ENCODE results near the gene KRTAP1-4.
"Not testable (repeated sequence)": the region's sequence is repeated elsewhere in the genome, so short reads cannot be mapped to it uniquely, and the experiment has no call there.

KRTAP1-4 gene

GRCh38 chr17:41004397-41004796, 25.6 kb downstream of the KRTAP1-4 start:
- DNase-seq (ENCODE audit: low read depth in 2 of 2), result no peak

- no peak for DNase-seq (ENCODE audit: low read depth in 2 of 2)
These were observed 26.1 kb downstream of the KRTAP1-4 start for GRCh38 chr17:41003926-41004325.

DNA sequence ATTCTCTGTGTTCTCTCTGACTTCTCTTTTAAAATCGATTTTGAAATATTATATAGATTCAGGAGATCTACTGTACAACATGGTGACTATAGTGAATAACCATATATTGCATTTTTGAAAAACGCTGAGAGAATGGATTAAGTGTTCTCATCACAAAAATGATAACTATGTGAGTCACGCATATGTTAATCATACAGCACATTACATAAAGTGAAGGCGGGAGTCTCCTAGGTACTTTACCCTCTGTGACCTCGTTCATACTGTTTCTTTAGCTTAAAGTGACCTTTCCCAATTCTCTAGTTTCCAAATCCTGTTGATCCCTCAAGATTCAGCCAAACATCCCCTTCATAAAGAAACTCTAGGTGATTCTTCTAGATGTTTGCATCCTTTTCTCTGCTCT, 27.2 kb downstream of the KRTAP1-4 start:
- no peak for DNase-seq (ENCODE audit: low read depth in 2 of 2)

DNA sequence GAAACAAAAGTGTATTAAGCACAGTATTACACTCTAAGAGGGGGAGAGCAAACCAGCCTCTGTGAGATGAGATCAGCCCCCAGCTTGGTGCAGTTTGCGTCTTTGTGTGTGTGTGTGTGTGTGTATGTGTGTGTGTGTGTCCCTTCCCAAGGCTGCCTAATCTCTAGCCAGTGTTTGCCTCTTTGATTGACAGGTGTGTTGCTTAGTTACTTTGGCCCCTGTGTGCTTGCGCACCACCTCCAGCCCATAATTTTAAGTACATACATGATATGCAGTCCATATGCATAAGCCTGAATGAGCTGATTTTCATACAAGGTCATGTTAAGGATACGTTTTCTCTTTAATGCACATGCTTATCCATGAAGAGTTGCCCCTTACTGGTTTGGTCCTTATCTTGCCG, 28.2 kb downstream of the KRTAP1-4 start:
- DNase-seq (ENCODE audit: low read depth in 2 of 2), result no peak

DNA sequence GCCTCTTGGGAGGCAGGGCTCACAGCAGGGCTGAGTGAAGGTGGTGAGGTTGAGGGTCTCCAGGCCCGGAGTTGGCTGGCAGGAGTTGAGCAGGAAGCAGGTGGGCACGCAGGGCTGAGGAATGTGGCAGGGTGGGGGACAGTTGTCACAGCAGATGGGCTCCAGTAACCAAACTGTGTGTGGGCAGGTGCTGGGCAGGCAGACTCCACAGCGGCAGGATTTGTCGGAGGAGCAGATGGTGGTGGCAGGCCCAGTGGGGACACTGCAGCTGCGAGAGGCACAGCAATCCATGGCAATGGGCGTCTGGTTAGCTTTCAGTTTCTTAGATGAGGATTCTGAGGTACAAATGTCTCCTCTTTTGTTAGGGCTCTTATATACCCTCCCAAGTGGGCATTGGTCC, 30.4 kb downstream of the KRTAP1-4 start, which contains the start of gene KRTAP3-2:
Gene KRTAP3-2, minus strand, starts transcription at position 344 of the 400 bp plus-strand sequence. Its CDS starts 53 bp downstream, at position 291.
- not testable (repeated sequence) for DNase-seq (ENCODE audit: low read depth in 2 of 2)

DNA sequence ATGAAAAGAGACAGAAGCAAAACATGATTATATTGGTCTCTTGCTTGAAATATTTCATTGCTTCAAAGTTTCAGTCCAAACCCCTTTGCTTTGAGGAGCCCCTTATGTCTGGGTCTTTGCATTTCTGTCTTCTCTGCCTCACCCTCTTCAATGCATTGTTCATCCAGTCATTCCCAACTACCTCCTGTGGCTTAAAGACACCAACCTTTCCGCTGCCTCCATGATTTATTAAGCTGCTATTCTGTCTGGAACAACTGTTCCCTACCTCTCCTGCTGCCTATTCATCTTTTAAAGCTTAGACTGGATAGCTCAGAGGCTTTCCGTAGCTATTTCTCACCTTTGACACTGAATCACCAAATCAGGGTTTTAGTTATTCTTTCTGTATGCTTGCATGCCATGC, 32.6 kb downstream of the KRTAP1-4 start:
- DNase-seq (ENCODE audit: low read depth in 2 of 2), result no peak

DNA sequence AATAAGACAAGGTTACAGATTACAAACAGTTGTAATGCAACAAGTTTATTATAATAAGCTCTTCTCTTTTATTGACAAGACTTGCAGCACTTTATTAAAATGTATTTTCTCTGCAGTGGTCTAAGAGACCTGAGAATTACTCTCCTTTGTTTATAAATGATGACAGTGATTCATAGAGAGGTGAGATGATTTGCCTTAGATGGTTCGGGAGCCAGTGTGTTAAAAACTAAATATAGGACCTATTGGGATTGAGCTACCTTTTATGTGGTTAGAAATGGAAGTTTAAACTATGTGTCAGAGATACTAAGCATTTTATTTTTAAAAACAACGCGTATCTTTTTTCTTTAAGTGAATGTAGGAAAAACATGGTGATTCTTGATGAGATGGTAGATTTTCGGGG, 33.2 kb downstream of the KRTAP1-4 start:
- DNase-seq (ENCODE audit: low read depth in 2 of 2), result no peak

DNA sequence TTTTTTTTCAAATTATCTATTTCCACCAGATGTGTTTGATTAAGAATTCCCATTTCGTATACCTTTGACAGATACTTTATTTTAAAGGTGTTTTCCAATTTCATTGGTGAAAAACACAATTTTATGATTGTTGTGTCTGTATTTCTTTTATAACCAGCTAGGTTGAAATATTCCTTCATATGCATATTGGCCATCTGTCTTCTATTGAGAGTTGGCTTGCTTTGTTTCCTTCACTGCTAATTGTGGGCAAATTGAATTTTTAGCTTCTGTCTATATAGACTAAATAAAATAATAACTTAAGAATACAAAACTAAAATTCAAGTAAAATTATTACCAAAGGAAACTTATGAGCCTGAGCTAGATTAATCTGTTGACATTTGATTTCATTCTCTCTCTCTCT, 34.9 kb downstream of the KRTAP1-4 start:
- DNase-seq (ENCODE audit: low read depth in 2 of 2), result no peak

DNA sequence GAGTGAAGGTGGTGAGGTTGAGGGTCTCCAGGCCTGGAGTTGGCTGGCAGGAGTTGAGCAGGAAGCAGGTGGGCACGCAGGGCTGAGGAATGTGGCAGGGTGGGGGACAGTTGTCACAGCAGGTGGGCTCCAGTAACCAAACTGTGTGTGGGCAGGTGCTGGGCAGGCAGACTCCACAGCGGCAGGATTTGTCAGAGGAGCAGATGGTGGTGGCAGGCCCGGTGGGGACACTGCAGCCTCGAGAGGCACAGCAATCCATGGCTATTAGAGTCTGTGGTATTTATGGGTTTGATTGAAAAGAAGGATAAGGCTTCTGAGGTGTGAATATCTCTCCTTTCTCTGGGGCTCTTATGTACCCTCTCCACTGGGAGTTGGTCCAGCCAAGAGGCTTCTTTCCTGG, 36.2 kb downstream of the KRTAP1-4 start, which contains the start of gene KRTAP3-3:
Gene KRTAP3-3, minus strand, starts transcription at position 326 of the 400 bp plus-strand sequence. Its CDS starts 67 bp downstream, at position 259.
- no peak for DNase-seq (ENCODE audit: low read depth in 2 of 2)

DNA sequence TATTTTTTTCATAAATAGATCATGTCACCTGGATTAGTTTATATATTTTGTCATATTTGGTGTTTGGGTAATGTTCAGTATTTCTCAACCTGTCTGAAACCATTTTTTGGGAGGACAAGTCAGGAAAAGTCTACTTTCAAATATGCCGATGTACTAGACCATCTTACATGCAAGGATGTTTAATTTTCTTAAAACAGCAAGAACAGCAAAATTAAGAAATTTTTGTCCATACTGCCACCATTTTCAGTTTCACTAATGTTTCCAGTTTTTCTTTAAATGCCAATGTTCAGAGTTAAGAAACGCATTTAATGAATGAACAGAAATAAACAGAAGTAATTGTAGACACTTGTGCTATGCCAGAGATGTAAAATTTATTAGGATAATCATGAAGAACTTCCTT, 36.9 kb downstream of the KRTAP1-4 start:
- no peak for DNase-seq (ENCODE audit: low read depth in 2 of 2)

DNA sequence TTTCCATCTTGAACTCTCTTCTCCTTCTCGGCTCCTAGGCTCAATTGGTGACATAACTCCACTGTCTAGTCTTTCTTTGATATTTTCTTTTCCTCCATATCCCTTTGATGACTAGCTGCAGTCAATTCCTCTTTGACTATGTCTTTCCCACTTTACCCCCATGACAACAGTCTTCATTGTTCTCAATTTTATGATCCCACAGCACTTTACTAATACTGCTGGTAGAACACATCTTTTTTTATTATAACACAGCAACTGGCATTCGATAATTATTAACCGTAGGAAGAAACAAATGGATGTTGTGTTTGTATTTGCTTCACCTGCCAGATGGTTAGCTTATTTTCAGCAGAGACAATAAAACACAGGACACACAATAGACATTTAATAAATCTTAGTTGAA, 37.3 kb downstream of the KRTAP1-4 start:
- no peak for DNase-seq (ENCODE audit: low read depth in 2 of 2)

- DNase-seq (ENCODE audit: low read depth in 2 of 2), result no peak
These were observed 43.1 kb downstream of the KRTAP1-4 start for GRCh38 chr17:40986920-40987319.

- DNase-seq (ENCODE audit: low read depth in 2 of 2), result no peak
These were observed 45.8 kb downstream of the KRTAP1-4 start, which contains the start of gene KRT40 for GRCh38 chr17:40984226-40984625. Gene KRT40, minus strand, starts transcription at chr17:40984326. Its CDS starts 53 bp downstream, at chr17:40984273.

- DNase-seq (ENCODE audit: low read depth in 2 of 2), result no peak
These were observed 48.9 kb downstream of the KRTAP1-4 start for GRCh38 chr17:40981115-40981514.

- DNase-seq (ENCODE audit: low read depth in 2 of 2), result no peak
These were observed 49.4 kb downstream of the KRTAP1-4 start for GRCh38 chr17:40980596-40980995.

- no peak for DNase-seq (ENCODE audit: low read depth in 2 of 2)
These were observed 49.9 kb downstream of the KRTAP1-4 start for GRCh38 chr17:40980117-40980516.
